ENCODE data around the gene CCND2.

Gene CCND2

DNA sequence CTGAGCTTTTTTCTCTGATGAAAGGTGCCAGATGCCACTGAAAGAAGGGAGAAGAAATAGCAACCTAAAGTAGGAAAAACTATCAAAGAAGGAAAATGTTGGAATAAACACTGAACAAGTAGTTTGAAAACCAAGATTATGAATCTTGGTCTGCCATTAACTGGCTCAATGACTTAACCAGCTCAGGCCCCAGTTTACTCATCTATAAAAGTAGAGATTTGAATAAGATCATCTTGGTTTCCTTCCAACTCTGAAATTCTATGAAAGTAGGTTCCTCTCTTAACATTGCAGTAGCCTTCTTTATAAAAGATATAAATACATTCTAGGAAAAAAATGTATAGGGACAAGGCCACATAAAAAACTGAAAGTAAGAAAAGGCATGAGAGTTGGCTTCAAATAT lies 16.1 kb upstream of the CCND2 start:
- FAIRE-seq: no peak

- no peak for FAIRE-seq
Measured at GRCh38 chr12:4259099-4259498, 14.5 kb upstream of the CCND2 start.

GRCh38 chr12:4261655-4262054 lies 11.9 kb upstream of the CCND2 start:
- FAIRE-seq: no peak

DNA sequence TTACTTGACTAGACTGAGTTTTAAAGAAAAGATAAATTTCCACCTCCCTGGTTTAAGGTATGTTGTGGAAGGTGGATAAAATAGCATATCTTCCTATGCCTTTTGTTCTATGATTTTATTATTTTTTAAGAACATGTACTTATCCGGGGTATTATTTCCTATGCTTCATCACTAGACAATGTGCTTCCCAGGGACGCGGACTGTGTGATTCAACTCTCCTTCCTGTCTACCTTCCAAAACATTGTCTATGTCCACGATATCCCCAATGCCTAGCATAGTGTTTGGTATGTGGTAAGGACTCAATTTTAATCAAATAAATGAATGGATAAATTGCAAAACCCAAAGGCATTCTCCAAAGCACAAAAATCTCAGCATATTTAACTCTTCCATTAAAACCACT lies 8.3 kb upstream of the CCND2 start:
- no peak for FAIRE-seq

DNA sequence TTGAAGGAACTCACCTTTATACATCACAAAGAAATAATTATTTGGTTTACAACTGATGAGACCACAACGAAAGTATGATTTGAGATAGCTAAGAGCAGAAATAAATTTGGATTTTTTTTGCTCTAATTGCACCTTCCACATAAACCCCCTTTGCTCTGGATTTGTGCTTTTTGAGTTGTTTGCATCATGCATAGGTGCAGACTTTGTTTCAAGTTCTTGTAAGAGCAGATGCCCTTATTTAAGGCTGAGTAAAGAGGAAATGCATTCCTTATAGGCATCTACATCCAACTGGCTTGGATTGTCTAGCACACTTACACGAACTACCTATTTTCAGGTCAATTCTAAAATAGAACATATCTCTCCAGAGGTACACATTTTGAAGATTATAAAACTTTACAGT lies 6.6 kb upstream of the CCND2 start:
- no peak for FAIRE-seq

- FAIRE-seq: no peak
Measured at GRCh38 chr12:4267704-4268328, 5.7 kb upstream of the CCND2 start.

GRCh38 chr12:4268329-4269181 lies 5.0 kb upstream of the CCND2 start:
- FAIRE-seq: no peak

DNA sequence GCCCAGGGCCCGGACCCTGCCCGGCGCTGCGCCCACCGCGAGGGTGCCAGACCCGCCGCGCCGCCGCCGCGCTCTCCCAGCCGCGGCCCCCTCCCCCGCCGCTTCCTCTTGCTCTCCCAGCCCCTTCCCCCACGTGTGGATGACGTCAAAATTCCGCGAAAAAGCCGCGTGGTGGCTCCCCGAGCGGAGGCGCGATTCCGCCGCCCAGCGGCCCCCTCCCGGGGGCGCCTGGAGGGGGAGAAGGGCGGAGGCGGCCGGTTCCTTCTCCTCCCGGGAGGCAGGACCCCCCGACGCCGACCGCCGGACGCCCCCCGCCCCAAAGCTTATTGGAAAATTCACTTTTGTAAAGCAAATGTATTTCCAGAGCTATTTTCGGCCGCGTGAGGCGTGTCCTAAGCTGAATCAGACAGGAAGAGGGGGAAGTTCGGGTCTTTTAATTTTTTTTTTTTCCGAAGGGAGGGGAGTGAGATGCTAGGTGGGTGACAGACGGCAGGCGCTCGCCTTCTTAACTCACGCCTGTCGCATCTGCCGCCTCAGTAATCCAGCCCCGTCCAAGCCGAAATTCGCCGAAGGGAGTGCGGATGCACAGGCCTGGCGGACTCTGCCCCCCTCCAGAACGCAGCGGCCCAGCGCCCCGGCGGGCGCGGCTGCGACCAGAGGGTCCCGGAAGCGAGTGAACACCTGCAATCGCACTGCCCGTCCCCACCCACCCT lies 4.1 kb upstream of the CCND2 start:
- no peak for FAIRE-seq

- no peak for FAIRE-seq
Measured at GRCh38 chr12:4270016-4270830, 3.3 kb upstream of the CCND2 start.

DNA sequence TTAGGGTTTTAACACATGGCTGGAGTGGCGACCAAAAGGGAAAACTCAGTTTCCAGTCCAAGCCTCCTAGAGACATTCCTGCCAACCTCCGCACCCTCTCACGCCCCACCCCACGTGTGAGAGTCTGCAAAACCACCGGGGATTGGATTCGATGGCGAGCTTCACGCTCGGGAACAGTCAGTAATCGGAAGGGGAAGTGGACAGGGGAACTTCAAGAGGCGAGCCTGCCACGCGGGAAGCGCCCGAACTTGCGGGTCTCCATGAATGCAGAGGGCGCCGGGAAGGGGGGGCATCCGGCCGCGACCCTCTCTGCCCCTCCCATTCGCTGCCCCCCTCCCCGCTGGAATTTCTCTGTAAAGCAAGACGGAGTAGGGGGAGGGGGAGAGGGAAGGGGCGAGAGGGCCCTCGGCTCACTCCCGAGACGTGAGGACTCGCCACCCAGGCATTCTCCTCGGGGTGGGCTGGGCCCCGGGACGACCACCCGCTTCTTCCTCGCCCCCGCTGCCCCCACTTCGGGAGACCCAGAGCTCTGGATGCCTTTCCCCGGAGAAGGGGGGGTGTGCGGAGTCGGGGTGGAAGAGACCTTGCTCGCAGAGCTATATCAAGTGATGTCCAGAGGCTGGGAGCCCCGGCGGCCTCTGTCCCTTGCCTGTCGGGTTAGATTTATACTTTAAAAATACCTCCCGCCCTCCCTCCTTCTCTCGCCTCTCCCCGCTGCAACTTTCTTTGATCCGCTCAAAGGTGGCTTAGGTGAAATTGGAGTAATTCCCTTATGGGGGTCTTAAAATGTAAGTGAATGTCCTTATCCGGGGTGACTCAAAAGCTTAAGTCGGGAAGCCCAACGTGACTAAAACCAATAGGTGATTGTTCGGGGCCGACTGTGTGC lies 2.5 kb upstream of the CCND2 start:
- FAIRE-seq: no peak

GRCh38 chr12:4271717-4272423 lies 1.7 kb upstream of the CCND2 start:
- FAIRE-seq: no peak

- FAIRE-seq: no peak
Measured at GRCh38 chr12:4272424-4273272, 914 bp upstream of the CCND2 start.

- no peak for FAIRE-seq
Measured at GRCh38 chr12:4273273-4273651, 300 bp upstream of the CCND2 start.

- no peak for FAIRE-seq
Measured at GRCh38 chr12:4274396-4275015, 944 bp downstream of the CCND2 start.

DNA sequence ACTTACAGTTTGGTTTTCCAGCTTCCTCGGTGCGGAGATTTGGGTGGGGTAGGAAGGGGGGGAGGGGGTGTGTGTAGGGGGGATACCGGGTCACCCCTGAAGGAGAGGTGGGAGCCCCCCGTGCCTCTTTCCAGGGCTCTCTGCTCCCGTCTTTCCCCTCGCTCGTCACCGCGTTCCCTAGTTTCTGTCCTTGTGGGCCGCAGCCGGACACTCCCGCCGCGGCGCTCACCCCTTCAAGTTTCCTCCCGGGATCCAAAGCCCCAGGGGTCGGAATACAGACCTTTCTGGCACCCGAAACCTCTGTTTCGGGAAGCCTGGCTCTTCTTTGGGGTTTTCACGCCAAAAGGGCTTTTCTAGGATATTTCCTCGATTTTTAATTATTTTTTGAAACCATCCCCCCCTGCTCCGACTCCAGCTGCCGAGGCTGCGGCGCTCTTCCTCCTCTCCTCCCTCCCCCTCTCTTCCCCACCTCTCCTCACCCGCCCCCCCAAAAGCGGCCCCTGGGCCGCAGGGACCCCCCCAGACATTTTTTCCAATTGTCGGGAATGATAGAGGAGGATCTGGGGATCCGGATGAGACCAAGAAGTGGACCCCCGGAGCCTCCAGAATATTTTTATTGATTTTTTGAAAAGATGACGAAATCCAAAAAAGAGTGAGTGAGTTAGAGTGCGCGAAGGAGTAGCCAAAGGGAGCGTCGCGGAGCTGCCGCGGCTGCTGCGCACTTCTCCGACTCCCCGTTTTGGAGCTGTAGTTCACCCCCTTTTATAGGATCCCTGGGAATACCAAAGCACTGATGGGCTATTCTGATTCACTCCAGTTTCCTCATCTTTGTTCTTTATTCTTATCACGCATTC lies 1.7 kb downstream of the CCND2 start:
- no peak for FAIRE-seq

GRCh38 chr12:4275870-4276301 lies 2.3 kb downstream of the CCND2 start:
- FAIRE-seq: no peak

GRCh38 chr12:4276524-4277204 lies 3.1 kb downstream of the CCND2 start:
- FAIRE-seq: peak; percentile 30

GRCh38 chr12:4277205-4277543 lies 3.6 kb downstream of the CCND2 start:
- FAIRE-seq: no peak

Data from G401.6 (cell line).